ENCODE measurements around the gene GLIS1. TPM values are rescaled to one million over a fixed set of nuclear protein-coding genes. Genes with fewer than 3 reads are reported as not detected.

Gene GLIS1
- total RNA-seq, 1 experiment from 2014 or later: 0.28 TPM

DNA sequence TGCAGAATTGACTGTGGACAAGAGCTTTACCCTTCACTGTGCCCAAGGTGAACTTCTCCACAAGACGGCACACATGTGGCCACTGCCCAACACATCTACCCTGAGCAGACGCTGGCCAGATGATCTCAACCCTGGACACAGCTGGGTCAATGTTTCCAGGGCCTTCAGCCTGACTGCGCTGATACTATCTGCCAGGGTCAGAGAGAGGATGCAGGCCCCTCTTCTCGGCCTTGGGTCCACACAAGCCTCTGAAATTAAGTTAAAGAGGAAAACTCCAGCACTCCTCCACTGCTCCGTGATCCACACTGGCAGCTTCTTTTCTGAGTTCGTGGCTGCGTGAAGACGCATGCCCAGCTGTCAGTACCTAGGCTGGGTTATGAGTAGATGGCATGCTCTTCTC lies 58.1 kb downstream of the GLIS1 start:
- Histone ChIP-seq H4K8ac (replicated peaks; ENCODE audit: insufficient read length, low read depth, low read length) (no peak overlapping the region), H2BK120ac (ENCODE audit: low read depth, low read length, poor library complexity, severe bottlenecking) (no peak overlapping the region), H3K14ac (ENCODE audit: insufficient read depth, low read length) (no peak overlapping the region), H2BK5ac (ENCODE audit: insufficient read length, low read length) (no peak overlapping the region), H3K23me2 (ENCODE audit: insufficient read length, low read depth, low read length, poor library complexity, severe bottlenecking) (no peaks in the 10 kb centered on the region), H3K27ac (ENCODE audit: insufficient read length, low read depth, low read length) (no peak overlapping the region), H3K4ac (ENCODE audit: low read depth, low read length) (no peak overlapping the region), H3K4me1 (ENCODE audit: insufficient read depth, low read length) (no peaks in the 10 kb centered on the region; the same call in 1 of the 2 replicates), H3K79me1 (ENCODE audit: insufficient read depth, low read depth, low read length, poor library complexity, severe bottlenecking) (no peaks in the 10 kb centered on the region), H4K5ac (ENCODE audit: insufficient read length, low read depth, low read length) (no peak overlapping the region), H4K20me1 (ENCODE audit: control insufficient read depth, insufficient read depth, insufficient read length) (no peaks in the 10 kb centered on the region), H3K79me2 (ENCODE audit: insufficient read depth, low read length) (no peaks in the 10 kb centered on the region), H3K56ac (ENCODE audit: insufficient read length, low read depth, low read length) (no peak overlapping the region), H2AFZ (ENCODE audit: low read length) (no peak overlapping the region), H4K91ac (ENCODE audit: insufficient read length, low read depth, low read length) (no peak overlapping the region), H2BK20ac (ENCODE audit: low read depth, low read length, poor library complexity, severe bottlenecking) (no peak overlapping the region), H3K9me3 (ENCODE audit: control insufficient read depth, low read depth, low read length) (no peaks in the 10 kb centered on the region), H3K27me3 (ENCODE audit: insufficient read depth, low read length) (no peaks in the 10 kb centered on the region; the same call in 1 of the 2 replicates), H3T11ph (ENCODE audit: low read length) (no peak overlapping the region), H2BK15ac (ENCODE audit: low read depth, low read length) (no peak overlapping the region), H2AK5ac (ENCODE audit: insufficient read length, low read length) (no peak overlapping the region), H3K23ac (ENCODE audit: insufficient read length, low read depth, low read length) (no peak overlapping the region), H3K4me2 (ENCODE audit: insufficient read depth, insufficient read length, low read length) (no peak overlapping the region), H2BK12ac (ENCODE audit: insufficient read length, low read depth, low read length) (no peak overlapping the region), H3K18ac (ENCODE audit: insufficient read length, low read depth, low read length) (no peak overlapping the region), H3K9ac (ENCODE audit: extremely low read depth, insufficient read length, low read length) (no peak overlapping the region)
- Mint-ChIP-seq H3K27ac (no peak overlapping the region), H3K36me3 (ENCODE audit: insufficient read depth in 1 of 3, low read depth in 3 of 3) (no peaks in the 10 kb centered on the region), H3K4me3 (no peak overlapping the region), H3K27me3 (ENCODE audit: low read depth) (peaks cover 51% of the 10 kb centered on the region), H3K4me1 (peaks cover 21 to 29% of the 10 kb centered on the region in 2 experiments), H3K9me3 (no peaks in the 10 kb centered on the region)
- DNase-seq: no peak
- TF ChIP-seq, protein P1, sequence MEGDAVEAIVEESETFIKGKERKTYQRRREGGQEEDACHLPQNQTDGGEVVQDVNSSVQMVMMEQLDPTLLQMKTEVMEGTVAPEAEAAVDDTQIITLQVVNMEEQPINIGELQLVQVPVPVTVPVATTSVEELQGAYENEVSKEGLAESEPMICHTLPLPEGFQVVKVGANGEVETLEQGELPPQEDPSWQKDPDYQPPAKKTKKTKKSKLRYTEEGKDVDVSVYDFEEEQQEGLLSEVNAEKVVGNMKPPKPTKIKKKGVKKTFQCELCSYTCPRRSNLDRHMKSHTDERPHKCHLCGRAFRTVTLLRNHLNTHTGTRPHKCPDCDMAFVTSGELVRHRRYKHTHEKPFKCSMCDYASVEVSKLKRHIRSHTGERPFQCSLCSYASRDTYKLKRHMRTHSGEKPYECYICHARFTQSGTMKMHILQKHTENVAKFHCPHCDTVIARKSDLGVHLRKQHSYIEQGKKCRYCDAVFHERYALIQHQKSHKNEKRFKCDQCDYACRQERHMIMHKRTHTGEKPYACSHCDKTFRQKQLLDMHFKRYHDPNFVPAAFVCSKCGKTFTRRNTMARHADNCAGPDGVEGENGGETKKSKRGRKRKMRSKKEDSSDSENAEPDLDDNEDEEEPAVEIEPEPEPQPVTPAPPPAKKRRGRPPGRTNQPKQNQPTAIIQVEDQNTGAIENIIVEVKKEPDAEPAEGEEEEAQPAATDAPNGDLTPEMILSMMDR (conservative IDR thresholded peaks at IDR 0.05): no peak
- no CpG with 5 or more reads among the region's 8 CpGs for WGBS (ENCODE audit: extremely low coverage, insufficient read length, low lambda C conversion rate)
